Measurements from ENCODE around the gene SPATS2.

GRCh38 chr12:49370539-49370938 lies 3.3 kb downstream of the SPATS2 start:
- TF ChIP-seq, protein P1, sequence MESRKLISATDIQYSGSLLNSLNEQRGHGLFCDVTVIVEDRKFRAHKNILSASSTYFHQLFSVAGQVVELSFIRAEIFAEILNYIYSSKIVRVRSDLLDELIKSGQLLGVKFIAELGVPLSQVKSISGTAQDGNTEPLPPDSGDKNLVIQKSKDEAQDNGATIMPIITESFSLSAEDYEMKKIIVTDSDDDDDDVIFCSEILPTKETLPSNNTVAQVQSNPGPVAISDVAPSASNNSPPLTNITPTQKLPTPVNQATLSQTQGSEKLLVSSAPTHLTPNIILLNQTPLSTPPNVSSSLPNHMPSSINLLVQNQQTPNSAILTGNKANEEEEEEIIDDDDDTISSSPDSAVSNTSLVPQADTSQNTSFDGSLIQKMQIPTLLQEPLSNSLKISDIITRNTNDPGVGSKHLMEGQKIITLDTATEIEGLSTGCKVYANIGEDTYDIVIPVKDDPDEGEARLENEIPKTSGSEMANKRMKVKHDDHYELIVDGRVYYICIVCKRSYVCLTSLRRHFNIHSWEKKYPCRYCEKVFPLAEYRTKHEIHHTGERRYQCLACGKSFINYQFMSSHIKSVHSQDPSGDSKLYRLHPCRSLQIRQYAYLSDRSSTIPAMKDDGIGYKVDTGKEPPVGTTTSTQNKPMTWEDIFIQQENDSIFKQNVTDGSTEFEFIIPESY (IDR thresholded peaks at IDR 0.05; ENCODE audit: borderline replicate concordance, low read depth): no peak
- no peak for TF ChIP-seq POLR2AphosphoS5 (IDR thresholded peaks at IDR 0.05; ENCODE audit: low read depth, low read length)
- no peak for TF ChIP-seq EP300 (IDR thresholded peaks at IDR 0.05; ENCODE audit: borderline replicate concordance in 1 of 2, low read depth in 1 of 2, low read length in 1 of 2)
- no peak for TF ChIP-seq EZH2phosphoT487 (IDR thresholded peaks at IDR 0.05; ENCODE audit: borderline replicate concordance, low read depth)
- no peak for TF ChIP-seq TAF1 (IDR thresholded peaks at IDR 0.05; ENCODE audit: borderline replicate concordance, low read depth, low read length)
- TF ChIP-seq RFX5 (IDR thresholded peaks at IDR 0.05; ENCODE audit: low read length): no peak
- TF ChIP-seq CTCF (IDR thresholded peaks at IDR 0.05): no peak
- TF ChIP-seq, protein P2, sequence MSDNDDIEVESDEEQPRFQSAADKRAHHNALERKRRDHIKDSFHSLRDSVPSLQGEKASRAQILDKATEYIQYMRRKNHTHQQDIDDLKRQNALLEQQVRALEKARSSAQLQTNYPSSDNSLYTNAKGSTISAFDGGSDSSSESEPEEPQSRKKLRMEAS (IDR thresholded peaks at IDR 0.05; ENCODE audit: low read depth): no peak
- TF ChIP-seq YY1 (IDR thresholded peaks at IDR 0.05; ENCODE audit: low read depth): no peak
- TF ChIP-seq RAD21 (IDR thresholded peaks at IDR 0.05; ENCODE audit: low read length): no peak
- no peak for TF ChIP-seq SIN3A (IDR thresholded peaks at IDR 0.05; ENCODE audit: borderline replicate concordance, low read depth, low read length)
- no peak for TF ChIP-seq NRF1 (IDR thresholded peaks at IDR 0.05; ENCODE audit: low read depth, low read length)
